ENCODE results near the gene SAP30. TPM values are rescaled to one million over a fixed set of nuclear protein-coding genes. Genes with fewer than 3 reads are reported as not detected.
A peak's percentile ranks its signal among the peaks of the same experiment; 100 is the strongest.

SAP30 gene
- total RNA-seq, 1 experiment from 2014 or later, result 13.5 TPM

DNA sequence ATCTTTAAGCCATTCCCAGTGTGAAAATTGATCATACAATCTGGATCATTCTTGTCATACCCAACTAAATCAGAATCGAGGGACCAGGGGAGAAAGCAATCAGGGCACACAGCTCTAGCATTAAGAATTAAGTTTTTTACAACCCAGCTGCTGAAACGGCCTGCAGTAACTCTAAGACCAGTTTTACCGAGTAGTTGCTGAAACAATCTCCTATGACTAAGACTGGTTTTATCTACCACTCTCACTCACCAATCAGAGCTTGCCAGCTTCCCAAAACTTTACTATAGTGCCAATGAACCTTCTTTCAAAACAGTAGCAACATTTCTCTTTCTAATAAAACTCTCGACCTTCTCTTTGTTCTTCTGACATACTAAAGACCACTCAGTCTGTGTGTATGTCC is 2.8 kb upstream of the SAP30 start:
- 100% methylated on average over 1 of the region's 4 CpGs for WGBS (ENCODE audit: extremely low coverage, insufficient read length, low lambda C conversion rate)

More for the DNA sequence above, 2.8 kb upstream of the SAP30 start:
- Histone ChIP-seq H3K18ac (ENCODE audit: insufficient read length, low read depth, low read length) (no peak overlapping the region), H4K91ac (ENCODE audit: insufficient read length, low read depth, low read length) (no peak overlapping the region), H3K79me2 (ENCODE audit: insufficient read depth, low read length) (no peaks in the 10 kb centered on the region), H3K4me2 (ENCODE audit: insufficient read depth, insufficient read length, low read length) (no peak overlapping the region), H2BK12ac (ENCODE audit: insufficient read length, low read depth, low read length) (no peak overlapping the region), H3K9ac (ENCODE audit: extremely low read depth, insufficient read length, low read length) (no peak overlapping the region), H3T11ph (ENCODE audit: low read length) (no peak overlapping the region), H4K8ac (replicated peaks; ENCODE audit: insufficient read length, low read depth, low read length) (no peak overlapping the region), H3K23me2 (ENCODE audit: insufficient read length, low read depth, low read length, poor library complexity, severe bottlenecking) (peaks cover 5% of the 10 kb centered on the region), H3K14ac (ENCODE audit: insufficient read depth, low read length) (no peak overlapping the region), H2BK120ac (ENCODE audit: low read depth, low read length, poor library complexity, severe bottlenecking) (no peak overlapping the region), H3K56ac (ENCODE audit: insufficient read length, low read depth, low read length) (no peak overlapping the region), H2AK5ac (ENCODE audit: insufficient read length, low read length) (no peak overlapping the region), H4K5ac (ENCODE audit: insufficient read length, low read depth, low read length) (no peak overlapping the region), H3K23ac (ENCODE audit: insufficient read length, low read depth, low read length) (no peak overlapping the region), H2BK20ac (ENCODE audit: low read depth, low read length, poor library complexity, severe bottlenecking) (no peak overlapping the region), H3K9me3 (ENCODE audit: control insufficient read depth, low read depth, low read length) (no peaks in the 10 kb centered on the region), H3K79me1 (ENCODE audit: insufficient read depth, low read depth, low read length, poor library complexity, severe bottlenecking) (no peaks in the 10 kb centered on the region), H3K27ac (ENCODE audit: insufficient read length, low read depth, low read length) (no peak overlapping the region), H3K4ac (ENCODE audit: low read depth, low read length) (no peak overlapping the region), H3K4me1 (ENCODE audit: insufficient read depth, low read length) (no peaks in the 10 kb centered on the region), H2BK5ac (ENCODE audit: insufficient read length, low read length) (no peak overlapping the region), H4K20me1 (ENCODE audit: control insufficient read depth, insufficient read depth, insufficient read length) (no peaks in the 10 kb centered on the region), H2BK15ac (ENCODE audit: low read depth, low read length) (no peak overlapping the region), H2AFZ (ENCODE audit: low read length) (no peak overlapping the region), H3K27me3 (ENCODE audit: insufficient read depth, low read length) (no peaks in the 10 kb centered on the region)
- DNase-seq, result no peak
- TF ChIP-seq, protein P1, sequence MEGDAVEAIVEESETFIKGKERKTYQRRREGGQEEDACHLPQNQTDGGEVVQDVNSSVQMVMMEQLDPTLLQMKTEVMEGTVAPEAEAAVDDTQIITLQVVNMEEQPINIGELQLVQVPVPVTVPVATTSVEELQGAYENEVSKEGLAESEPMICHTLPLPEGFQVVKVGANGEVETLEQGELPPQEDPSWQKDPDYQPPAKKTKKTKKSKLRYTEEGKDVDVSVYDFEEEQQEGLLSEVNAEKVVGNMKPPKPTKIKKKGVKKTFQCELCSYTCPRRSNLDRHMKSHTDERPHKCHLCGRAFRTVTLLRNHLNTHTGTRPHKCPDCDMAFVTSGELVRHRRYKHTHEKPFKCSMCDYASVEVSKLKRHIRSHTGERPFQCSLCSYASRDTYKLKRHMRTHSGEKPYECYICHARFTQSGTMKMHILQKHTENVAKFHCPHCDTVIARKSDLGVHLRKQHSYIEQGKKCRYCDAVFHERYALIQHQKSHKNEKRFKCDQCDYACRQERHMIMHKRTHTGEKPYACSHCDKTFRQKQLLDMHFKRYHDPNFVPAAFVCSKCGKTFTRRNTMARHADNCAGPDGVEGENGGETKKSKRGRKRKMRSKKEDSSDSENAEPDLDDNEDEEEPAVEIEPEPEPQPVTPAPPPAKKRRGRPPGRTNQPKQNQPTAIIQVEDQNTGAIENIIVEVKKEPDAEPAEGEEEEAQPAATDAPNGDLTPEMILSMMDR (conservative IDR thresholded peaks at IDR 0.05), result no peak
- peaks cover 13 to 16% of the 10 kb centered on the region in 2 experiments; a peak in 3 of 4 replicates for H3K4me1 Mint-ChIP-seq
- no peaks in the 10 kb centered on the region for H3K27me3 Mint-ChIP-seq (ENCODE audit: low read depth)
- H3K9me3 Mint-ChIP-seq, result no peaks in the 10 kb centered on the region
- H3K36me3 Mint-ChIP-seq (ENCODE audit: insufficient read depth in 1 of 3, low read depth in 3 of 3), result peaks cover 0 to 2% (median under 1%) of the 10 kb centered on the region in 3 experiments; a peak in 1 of 7 replicates
- H3K27ac Mint-ChIP-seq, result peak overlapping the region in 1 of 3 experiments; percentile 28; a peak in 1 of 7 replicates
- 0 out of 5 replicates have a peak overlapping the region, but pooled peaks of 1 of the 2 experiments have one; percentile 36 for H3K4me3 Mint-ChIP-seq
